GM12873 (cell line): ENCODE data around the gene USP34.

ENCODE experiments used
- TF ChIP-seq, protein P1 (sequence below): IDR thresholded peaks from 2 replicates; pipeline ENCODE4 v1.5.1; 2012; ENCODE audit warnings: low read depth, mild to moderate bottlenecking, moderate library complexity, low read length, control low read depth; ENCODE audit not compliant: insufficient read depth; ENCODE audit errors: missing control alignments

USP34 gene

DNA sequence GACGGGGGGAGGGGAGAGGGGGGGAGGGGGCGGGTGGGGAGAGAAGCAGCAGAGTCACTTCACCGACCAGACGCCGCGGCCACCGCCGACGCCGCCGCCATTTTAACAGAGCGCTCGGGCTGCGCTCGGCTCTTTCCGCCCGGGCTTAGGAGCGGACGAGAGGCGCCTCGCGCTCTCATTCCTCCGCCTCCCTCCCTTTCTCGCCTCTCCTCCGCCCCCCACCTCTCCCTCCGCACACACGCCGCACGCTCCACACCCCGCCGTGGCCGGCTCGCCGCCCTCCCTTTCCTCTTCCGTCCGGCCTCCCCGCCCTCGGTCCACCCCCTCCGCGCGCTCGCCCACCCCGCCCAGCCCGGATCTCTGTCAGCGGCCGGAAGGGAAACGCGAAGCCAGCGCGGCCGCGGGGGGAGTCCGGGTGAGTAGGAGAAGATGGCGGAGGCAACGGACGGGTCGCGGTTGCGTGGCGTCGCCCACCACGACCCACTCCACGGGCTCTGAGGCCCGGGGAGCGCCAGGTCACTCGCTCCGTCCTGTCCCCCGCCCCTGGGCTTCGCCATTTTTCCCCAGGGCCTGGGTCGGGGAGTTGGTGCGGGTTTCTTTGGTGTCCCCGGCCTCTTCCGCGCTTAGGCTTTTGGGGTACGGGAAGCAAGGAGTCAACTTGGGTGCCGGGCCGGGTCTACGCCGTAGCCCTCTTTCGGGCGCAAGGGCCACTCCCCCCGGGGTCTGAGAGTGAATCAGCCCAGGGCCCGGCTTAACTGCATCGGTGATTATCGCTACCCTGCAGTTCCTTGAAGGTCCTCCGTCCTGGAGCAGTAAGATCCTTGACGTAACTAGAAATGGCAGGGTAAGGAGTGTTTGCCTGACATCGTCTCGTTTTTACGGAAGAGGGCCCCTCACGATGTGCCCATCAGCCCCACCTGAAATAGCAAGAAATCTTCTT is at the start of gene USP34:
Gene USP34 (minus strand): TSS at position 123 of the 940 bp plus-strand sequence. CDS start 395 bp downstream, outside the sequence.
- TF ChIP-seq, protein P1, sequence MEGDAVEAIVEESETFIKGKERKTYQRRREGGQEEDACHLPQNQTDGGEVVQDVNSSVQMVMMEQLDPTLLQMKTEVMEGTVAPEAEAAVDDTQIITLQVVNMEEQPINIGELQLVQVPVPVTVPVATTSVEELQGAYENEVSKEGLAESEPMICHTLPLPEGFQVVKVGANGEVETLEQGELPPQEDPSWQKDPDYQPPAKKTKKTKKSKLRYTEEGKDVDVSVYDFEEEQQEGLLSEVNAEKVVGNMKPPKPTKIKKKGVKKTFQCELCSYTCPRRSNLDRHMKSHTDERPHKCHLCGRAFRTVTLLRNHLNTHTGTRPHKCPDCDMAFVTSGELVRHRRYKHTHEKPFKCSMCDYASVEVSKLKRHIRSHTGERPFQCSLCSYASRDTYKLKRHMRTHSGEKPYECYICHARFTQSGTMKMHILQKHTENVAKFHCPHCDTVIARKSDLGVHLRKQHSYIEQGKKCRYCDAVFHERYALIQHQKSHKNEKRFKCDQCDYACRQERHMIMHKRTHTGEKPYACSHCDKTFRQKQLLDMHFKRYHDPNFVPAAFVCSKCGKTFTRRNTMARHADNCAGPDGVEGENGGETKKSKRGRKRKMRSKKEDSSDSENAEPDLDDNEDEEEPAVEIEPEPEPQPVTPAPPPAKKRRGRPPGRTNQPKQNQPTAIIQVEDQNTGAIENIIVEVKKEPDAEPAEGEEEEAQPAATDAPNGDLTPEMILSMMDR = no peak

- TF ChIP-seq, protein P1 = no peak
These were observed 49.4 kb upstream of the USP34 start for GRCh38 chr2:61520261-61520660.

- TF ChIP-seq, protein P1 = no peak
These were observed 42.0 kb upstream of the USP34 start for GRCh38 chr2:61512768-61513398.

GRCh38 chr2:61510674-61511671 is 40.1 kb upstream of the USP34 start:
- TF ChIP-seq, protein P1 = no peak

DNA sequence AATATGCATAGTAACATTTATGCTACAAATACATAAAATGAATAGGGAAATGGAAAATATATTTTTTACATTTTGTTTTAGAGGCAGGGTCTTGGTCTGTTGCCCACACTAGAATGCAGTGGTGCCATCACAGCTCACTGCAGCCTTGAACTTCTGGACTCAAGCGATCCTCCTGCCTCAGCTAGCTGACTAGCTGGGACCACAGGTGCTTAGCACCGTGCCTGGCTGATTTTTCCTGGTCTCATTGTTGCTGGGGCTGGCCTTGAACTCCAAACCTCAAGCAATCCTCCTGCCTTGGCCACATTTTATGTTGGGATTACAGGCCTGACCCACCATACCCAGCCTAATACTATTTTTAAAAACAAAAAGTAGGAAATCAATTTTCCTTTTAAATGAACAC is 34.1 kb upstream of the USP34 start:
- TF ChIP-seq, protein P1 = no peak

DNA sequence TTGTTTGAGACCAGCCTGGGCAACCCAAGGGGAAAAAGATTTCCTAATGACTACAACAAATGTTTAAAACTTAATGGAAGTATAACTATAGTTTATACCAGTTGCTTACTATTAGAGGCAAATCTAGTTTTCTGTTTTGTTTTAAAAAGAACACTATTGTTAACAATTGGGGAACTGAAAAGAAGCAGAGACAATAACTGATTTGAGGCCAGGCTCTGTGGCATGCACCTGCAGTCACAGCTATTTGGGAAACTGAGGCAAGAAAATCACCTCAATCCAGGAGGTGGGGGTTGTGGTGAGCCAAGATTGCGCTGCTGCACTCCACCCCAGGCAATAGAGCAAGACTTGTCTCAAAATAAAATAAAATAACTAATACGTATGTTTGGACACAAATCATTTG is 28.2 kb upstream of the USP34 start:
- TF ChIP-seq, protein P1 = no peak
